ENCODE data around the gene STOX1.
"Not testable (repeated sequence)": the region's sequence is repeated elsewhere in the genome, so short reads cannot be mapped to it uniquely, and the experiment has no call there.

Gene STOX1

DNA sequence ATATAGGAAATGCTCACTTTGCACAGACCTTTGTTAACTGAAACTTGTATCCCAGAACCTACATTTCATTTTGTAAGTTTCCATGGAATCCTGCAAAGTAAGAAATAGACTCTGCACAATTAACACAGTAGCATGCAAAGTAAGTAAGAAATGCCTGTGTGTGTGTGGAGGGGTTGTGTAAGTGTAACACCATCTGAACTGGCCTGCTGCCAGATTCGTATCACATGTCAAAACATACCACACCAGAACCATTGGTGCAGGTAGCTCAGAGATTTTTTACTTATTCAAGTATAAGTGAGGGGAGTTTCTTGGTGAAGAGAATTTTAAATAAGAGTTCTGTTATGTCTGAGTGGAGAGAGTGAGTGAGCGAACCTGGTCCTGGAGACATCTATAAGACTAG, 110.8 kb downstream of the STOX1 start:
- TF ChIP-seq ZFX (IDR thresholded peaks at IDR 0.05) = no peak
- TF ChIP-seq, protein P1, sequence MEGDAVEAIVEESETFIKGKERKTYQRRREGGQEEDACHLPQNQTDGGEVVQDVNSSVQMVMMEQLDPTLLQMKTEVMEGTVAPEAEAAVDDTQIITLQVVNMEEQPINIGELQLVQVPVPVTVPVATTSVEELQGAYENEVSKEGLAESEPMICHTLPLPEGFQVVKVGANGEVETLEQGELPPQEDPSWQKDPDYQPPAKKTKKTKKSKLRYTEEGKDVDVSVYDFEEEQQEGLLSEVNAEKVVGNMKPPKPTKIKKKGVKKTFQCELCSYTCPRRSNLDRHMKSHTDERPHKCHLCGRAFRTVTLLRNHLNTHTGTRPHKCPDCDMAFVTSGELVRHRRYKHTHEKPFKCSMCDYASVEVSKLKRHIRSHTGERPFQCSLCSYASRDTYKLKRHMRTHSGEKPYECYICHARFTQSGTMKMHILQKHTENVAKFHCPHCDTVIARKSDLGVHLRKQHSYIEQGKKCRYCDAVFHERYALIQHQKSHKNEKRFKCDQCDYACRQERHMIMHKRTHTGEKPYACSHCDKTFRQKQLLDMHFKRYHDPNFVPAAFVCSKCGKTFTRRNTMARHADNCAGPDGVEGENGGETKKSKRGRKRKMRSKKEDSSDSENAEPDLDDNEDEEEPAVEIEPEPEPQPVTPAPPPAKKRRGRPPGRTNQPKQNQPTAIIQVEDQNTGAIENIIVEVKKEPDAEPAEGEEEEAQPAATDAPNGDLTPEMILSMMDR (conservative IDR thresholded peaks at IDR 0.05) = no peak
- H3K27ac ChIP-seq = no peak overlapping the region

DNA sequence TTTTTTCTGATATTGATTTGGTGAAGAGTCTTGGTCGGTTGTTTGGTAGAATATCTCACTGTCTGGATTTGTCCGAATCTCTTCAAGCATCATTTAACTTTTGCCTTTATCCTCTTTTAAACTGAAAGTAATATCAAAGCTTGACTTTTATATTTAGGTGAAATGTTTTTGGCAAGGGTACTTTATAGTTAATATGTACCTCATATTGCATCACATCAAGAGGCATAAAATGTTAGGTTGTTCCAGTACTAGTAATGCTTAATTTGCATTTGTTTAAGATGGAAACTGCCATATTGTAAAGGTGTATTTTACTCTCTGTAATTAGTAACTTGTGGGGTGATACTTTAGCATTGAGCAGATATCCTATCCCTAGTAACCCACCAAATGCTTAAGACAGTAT, 111.6 kb downstream of the STOX1 start:
- no peak overlapping the region for H3K27ac ChIP-seq
- TF ChIP-seq, protein P1 (conservative IDR thresholded peaks at IDR 0.05) = no peak
- no peak for TF ChIP-seq ZFX (IDR thresholded peaks at IDR 0.05)

DNA sequence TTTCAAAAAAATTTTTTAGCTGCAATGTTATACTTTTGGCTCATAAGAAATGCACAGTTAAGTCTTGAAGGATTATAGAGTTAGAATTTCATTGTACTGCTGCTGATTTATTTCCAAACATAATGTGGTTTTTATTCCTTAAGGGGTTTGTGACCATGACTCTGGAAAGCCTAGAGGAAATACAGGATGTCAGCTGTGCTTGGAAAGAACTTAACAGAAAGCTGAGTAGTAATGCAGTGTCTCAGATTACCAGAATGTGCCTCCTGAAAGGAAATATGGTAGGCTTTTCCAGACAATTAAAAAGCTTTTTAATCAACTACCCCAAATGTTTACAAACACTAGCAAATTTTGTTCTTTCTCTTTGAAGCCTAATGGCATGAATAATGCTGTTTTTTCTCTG, 113.6 kb downstream of the STOX1 start:
- not testable (repeated sequence) for H3K27ac ChIP-seq
